ENCODE results near the gene NRL. TPM values are rescaled to one million over a fixed set of nuclear protein-coding genes. Genes with fewer than 3 reads are reported as not detected.

The NRL gene
- total and polyA plus RNA-seq, 10 of the 15 experiments (the other 5 are each of a cell fraction or from before 2014, with no cell fraction given), result 0.11 to 4.4 (median 2.2) TPM

GRCh38 chr14:24160850-24161804 lies 46.4 kb upstream of the NRL start, which contains the start of gene IRF9:
Gene IRF9 (plus strand): TSS chr14:24161265. CDS start chr14:24162145, 880 bp downstream.
- ChIA-PET SMC1A (ENCODE audit: uncharacterized antibody, unreplicated experiment) (interaction anchor here (0.7 to 4.9 kb wide), 32 partner anchors 10 to 146 kb away, joined by 3 to 54 read pairs (median 5); partner anchors contain the start of genes CHMP4A, CIDEB, DCAF11 and DHRS1), POLR2A (interaction anchor here (0.8 to 4.8 kb wide), 27 partner anchors 9 to 138 kb away, joined by 3 to 99 read pairs (median 8); partner anchors contain the start of genes CHMP4A, DCAF11, DHRS1 and EMC9), RAD21 (ENCODE audit: unreplicated experiment) (interaction anchor here (0.6 to 4.5 kb wide), 30 partner anchors 10 to 270 kb away, joined by 3 to 60 read pairs (median 8); partner anchors contain the start of genes CHMP4A, CIDEB, DCAF11 and EMC9), CTCF (interaction anchor here (0.8 to 4.2 kb wide), 39 partner anchors 9 to 529 kb away, joined by 3 to 63 read pairs (median 5); partner anchors contain the start of genes CARMIL3, CHMP4A, CIDEB and DCAF11)
- peaks cover 43% of the 10 kb centered on the region for H3K79me2 ChIP-seq (ENCODE audit: control insufficient read depth, insufficient read depth, low read length)
- no peaks in the 10 kb centered on the region for H4K20me1 ChIP-seq (ENCODE audit: control insufficient read depth, insufficient read depth)
- H3K27me3 ChIP-seq (replicated peaks in 1 of 2; ENCODE audit: control insufficient read depth in 2 of 2, insufficient read depth in 2 of 2, low read length in 1 of 2), result no peaks in the 10 kb centered on the region
- peak; percentile 91 for ATAC-seq
- FAIRE-seq, result peak; percentile 97
- no peaks in the 10 kb centered on the region for H3K9me3 ChIP-seq (replicated peaks; ENCODE audit: control insufficient read depth, insufficient read depth, low read length)
- intact Hi-C loops (cut with micrococcal nuclease; ENCODE audit: unreplicated experiment) (loop anchor here (1.0 kb wide), 6 partner anchors 14 to 147 kb away; partner anchors contain the start of genes CHMP4A, DCAF11, NRL and RNF31), in situ Hi-C loops (cut with MboI) (no loop called here)
- peak within 1 kb of the TSS; percentile 96 for H3K27ac ChIP-seq (ENCODE audit: control insufficient read depth, insufficient read depth)
- DNase-seq (ENCODE audit: low read depth, low spot score), result peak; percentile 98
- peak within 1 kb of the TSS; percentile 99 for H3K4me3 ChIP-seq
- H3K9ac ChIP-seq (ENCODE audit: control insufficient read depth, insufficient read depth, low read length), result peak within 1 kb of the TSS; percentile 83
- H3K36me3 ChIP-seq (ENCODE audit: control insufficient read depth in 2 of 2, insufficient read depth in 2 of 2, low read length in 1 of 2), result peaks cover 42 to 50% of the 10 kb centered on the region in 2 experiments
- no TSS peak for BruUV-seq (replicated peaks)
- peaks cover 38% of the 10 kb centered on the region for H3K4me1 ChIP-seq (ENCODE audit: control insufficient read depth, insufficient read depth, low read length)
- WGBS (ENCODE audit: insufficient coverage, insufficient replicate concordance, low lambda C conversion rate, missing lambda C conversion rate), result 0% methylated on average over 12 of the region's 12 CpGs
- peak within 1 kb of the TSS; percentile 14 for H2AFZ ChIP-seq (ENCODE audit: control insufficient read depth, low read depth, low read length)
- H3K4me2 ChIP-seq (ENCODE audit: control insufficient read depth, insufficient read depth), result peak within 1 kb of the TSS; percentile 90
- TF ChIP-seq KDM1A (IDR thresholded peaks at IDR 0.05; ENCODE audit: borderline replicate concordance) (no peak), BCL3 (IDR thresholded peaks at IDR 0.05; ENCODE audit: borderline replicate concordance, insufficient read depth, low read depth, low read length, poor library complexity, severe bottlenecking) (peak; percentile 16), ZNF207 (IDR thresholded peaks at IDR 0.05; ENCODE audit: borderline replicate concordance) (peak; percentile 95), IRF5 (IDR thresholded peaks at IDR 0.05; ENCODE audit: borderline replicate concordance) (no peak), E4F1 (IDR thresholded peaks at IDR 0.05; ENCODE audit: borderline replicate concordance, partially characterized antibody) (no peak), NBN (IDR thresholded peaks at IDR 0.05) (peak; percentile 92), USF2 (IDR thresholded peaks at IDR 0.05; ENCODE audit: borderline replicate concordance, low read depth, low read length) (peak; percentile 93), NR2F1 (conservative IDR thresholded peaks at IDR 0.05) (peak; percentile 82), WRNIP1 (IDR thresholded peaks at IDR 0.05; ENCODE audit: borderline replicate concordance, low read depth, low read length) (peak; percentile 8; the same call in 1 of the 2 replicates), ZNF274 (IDR thresholded peaks at IDR 0.05; ENCODE audit: insufficient read depth, insufficient read length) (no peak), MEF2A (IDR thresholded peaks at IDR 0.05; ENCODE audit: insufficient read depth, low read depth, low read length) (0 out of 2 replicates have a peak, but pooled peaks have one; percentile 30), STAT1 (conservative IDR thresholded peaks at IDR 0.05) (peak; percentile 100)

Data from GM12878 (cell line).